RWPE1 (cell line): ENCODE data around the gene GRIN2C.
A peak's percentile ranks its signal among the peaks of the same experiment; 100 is the strongest.

Source experiments
- CTCF ChIA-PET: fragments of 350-600 bp; sonication (Branson Sonifier 250); formaldehyde crosslinking; extraction: SDS; loops from one replicate; lab custom pipeline; 2021; lab: Yijun Ruan, JAX
- POLR2A ChIA-PET: fragments of 400-600 bp; formaldehyde crosslinking; extraction: SDS; loops from one replicate; lab custom pipeline; 2020; ENCODE audit warnings: antibody characterized with exemption; ENCODE audit not compliant: low non-redundant PET; lab: Yijun Ruan, JAX
- DNase-seq: peaks from one replicate; pipeline ENCODE4 v3.0.0; 2012; ENCODE audit warnings: low spot score
- H3K27ac ChIP-seq: fragments of 450-650 bp; 2 replicates; pipeline ENCODE4 v1.5.1; 2017
- TF ChIP-seq, protein P1 (sequence below): fragments of 450-650 bp; conservative IDR thresholded peaks from 2 replicates; pipeline ENCODE4 v1.5.1; 2017; ENCODE audit warnings: low read depth, mild to moderate bottlenecking

GRIN2C gene

DNA sequence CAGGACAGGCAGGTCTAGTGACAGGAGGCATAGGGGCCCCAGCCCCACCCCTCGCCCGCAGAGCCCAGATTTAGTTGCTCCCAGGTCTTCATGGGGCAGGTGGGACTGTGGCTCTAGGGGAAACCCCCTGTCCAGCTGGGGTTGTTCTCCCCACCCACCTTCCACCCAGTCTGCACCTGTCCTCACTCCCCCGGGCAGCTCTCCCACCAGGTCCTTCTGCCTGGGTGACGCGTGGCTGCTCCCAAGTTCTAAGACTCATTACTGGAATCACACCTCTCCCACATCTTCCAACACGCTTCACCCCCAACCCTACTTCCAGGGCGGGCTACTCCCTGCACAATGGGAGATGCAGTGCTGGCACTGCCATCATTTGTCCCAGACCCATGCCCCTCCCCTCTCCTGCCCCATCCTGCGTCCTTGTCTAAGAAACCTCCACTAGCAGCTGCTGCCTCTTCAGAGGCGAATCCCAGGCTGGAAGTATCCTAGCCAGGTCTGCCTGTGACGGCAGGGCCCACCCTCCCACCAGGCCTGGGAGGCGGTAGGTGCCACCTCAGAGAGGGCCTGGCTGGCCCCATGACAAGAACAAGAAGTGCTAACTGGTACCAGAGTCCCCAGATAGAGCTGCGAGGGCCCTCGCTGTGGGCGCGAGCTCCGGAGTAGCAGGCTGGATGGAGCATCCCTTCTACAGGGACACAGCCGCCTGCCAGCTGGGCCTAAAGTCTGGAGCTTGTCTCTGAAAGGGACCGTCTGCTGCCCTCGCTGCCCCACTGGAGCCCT is 22.8 kb downstream of the GRIN2C start:
- ChIA-PET CTCF (interaction anchor here (0.9 kb wide), 1 partner anchor 45 kb away, joined by 3 read pairs; no protein-coding TSS in a partner anchor), POLR2A (no interaction called here)
- H3K27ac ChIP-seq: no peak overlapping the region
- TF ChIP-seq, protein P1, sequence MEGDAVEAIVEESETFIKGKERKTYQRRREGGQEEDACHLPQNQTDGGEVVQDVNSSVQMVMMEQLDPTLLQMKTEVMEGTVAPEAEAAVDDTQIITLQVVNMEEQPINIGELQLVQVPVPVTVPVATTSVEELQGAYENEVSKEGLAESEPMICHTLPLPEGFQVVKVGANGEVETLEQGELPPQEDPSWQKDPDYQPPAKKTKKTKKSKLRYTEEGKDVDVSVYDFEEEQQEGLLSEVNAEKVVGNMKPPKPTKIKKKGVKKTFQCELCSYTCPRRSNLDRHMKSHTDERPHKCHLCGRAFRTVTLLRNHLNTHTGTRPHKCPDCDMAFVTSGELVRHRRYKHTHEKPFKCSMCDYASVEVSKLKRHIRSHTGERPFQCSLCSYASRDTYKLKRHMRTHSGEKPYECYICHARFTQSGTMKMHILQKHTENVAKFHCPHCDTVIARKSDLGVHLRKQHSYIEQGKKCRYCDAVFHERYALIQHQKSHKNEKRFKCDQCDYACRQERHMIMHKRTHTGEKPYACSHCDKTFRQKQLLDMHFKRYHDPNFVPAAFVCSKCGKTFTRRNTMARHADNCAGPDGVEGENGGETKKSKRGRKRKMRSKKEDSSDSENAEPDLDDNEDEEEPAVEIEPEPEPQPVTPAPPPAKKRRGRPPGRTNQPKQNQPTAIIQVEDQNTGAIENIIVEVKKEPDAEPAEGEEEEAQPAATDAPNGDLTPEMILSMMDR: no peak
- no peak for DNase-seq

DNA sequence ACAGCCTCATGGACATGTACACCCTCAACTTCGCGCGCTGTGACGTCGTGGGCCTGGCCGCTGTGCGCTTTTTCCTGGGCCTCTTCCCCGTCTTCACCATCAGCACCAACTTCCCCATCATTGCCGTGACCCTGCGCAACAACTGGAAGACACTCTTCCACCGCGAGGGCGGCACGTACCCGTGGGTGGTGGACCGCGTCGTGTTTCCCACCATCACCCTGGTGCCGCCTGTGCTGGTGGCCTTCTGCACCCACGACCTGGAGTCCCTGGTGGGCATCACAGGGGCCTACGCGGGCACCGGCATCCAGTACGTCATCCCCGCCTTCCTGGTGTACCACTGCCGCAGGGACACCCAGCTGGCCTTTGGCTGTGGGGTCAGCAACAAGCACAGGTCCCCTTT is 23.5 kb downstream of the GRIN2C start:
- TF ChIP-seq, protein P1: no peak
- no peak for DNase-seq
- no peak overlapping the region for H3K27ac ChIP-seq
- CTCF ChIA-PET: no interaction called here
- POLR2A ChIA-PET: no interaction called here

DNA sequence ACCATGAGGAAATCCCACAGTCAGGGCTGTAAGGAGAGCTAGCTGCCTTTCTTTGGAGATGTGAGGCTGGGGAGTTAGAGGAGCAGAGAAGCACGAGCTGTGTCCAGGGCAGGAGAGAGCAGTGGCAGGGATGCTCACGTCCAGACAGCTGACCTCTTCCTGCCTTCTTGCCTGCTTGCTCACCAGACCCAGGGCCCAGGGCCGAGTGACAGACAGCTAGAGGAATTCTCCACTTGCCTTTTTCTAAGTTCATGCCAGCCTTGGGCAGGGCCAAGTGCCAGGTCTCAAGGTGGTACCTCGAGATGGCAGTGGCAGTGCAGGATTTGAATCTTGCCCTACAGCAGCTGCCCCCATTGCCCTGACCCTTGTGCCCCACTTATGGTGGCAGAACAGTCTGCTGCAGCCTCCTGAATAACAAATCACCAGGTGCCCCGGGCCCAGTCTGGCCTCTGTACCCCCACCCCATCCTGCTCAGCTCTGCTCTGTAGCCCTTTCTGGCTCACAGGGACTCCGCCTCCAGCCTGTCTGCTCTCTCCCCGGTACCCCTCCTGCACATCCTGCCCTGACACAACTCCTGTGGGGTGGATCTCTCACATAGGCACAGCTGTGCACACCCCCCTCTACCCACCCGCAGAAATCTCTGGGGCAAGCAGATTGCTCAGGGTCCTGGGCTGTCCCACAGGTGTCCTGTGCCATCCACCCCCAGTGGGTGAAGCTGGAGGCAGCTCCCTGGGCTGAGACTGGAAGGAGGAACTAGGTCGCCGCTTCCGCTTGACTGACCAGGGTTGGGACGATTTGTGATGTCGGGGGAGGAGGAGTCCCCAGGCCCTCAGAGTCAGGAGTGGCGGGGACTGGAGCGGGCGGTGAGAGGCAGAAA is 25.9 kb downstream of the GRIN2C start:
- peak; percentile 20 for DNase-seq
- H3K27ac ChIP-seq: peak overlapping the region; percentile 36
- TF ChIP-seq, protein P1: no peak
- POLR2A ChIA-PET: no interaction called here
- CTCF ChIA-PET: interaction anchor here (0.6 kb wide), 1 partner anchor 200 kb away, joined by 3 read pairs; no protein-coding TSS in a partner anchor

DNA sequence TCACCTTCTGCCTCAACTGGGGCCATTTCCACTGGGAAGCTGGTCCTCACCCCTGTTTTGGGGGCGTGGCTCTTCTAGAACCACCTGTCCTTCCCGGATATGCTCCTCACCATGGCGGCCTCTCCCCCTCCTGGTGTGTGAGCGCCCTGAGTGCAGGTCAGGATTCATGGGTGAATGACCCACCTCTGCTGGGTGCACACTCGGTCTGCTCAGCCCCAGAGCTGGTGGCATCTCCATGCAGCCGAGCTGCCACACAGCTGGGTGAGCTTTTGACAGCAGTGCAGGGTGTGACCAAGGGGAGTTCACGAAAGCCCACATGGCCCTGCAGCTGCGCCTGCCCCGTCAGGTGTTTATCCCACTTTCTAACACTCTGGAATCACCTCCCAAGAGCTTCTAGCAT is 27.3 kb downstream of the GRIN2C start:
- TF ChIP-seq, protein P1: no peak
- ChIA-PET CTCF (interaction anchor here (0.8 to 1.5 kb wide), 2 partner anchors 11 to 37 kb away, joined by 3 to 6 read pairs; no protein-coding TSS in a partner anchor), POLR2A (no interaction called here)
- no peak overlapping the region for H3K27ac ChIP-seq
- no peak for DNase-seq

DNA sequence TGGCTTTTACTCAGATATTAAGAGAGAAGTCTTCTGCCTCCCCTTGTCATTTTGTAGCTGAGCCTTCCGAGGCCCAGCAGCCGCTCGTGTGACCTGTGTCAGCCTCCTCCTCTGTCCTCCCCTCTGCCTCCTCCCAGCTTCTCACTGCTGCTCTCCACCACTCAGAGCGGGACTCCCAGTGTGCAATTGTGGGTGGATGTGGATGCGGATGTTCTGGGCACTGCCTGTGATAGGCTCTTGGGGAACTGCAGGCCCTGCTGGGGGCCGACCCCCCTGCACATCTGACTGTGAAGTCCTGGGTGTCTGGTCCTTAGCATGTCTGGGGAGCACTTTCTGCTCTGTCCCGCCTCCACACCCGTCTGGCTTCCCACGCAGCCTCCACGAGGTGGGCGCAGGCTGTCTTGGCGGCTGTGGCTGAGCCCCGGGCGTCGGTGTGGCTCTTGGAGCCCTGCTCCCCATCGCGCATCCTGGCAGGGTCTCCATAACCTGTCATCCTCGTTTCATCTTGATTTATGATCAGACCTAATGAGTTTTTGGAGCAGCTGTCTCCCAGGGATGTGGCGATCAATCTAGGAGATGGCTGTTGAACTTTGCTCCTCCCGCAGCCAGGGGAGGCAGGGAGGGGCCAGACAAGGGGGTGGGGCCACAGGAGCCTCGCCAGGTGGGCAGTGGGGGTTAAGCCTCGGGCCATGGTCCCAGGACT is 28.1 kb downstream of the GRIN2C start:
- TF ChIP-seq, protein P1: no peak
- no peak for DNase-seq
- H3K27ac ChIP-seq: no peak overlapping the region
- POLR2A ChIA-PET: no interaction called here
- CTCF ChIA-PET: interaction anchor here (0.8 to 1.5 kb wide), 2 partner anchors 12 to 36 kb away, joined by 3 to 6 read pairs; no protein-coding TSS in a partner anchor
